ENCODE data around the gene RPRD1B.

DNA sequence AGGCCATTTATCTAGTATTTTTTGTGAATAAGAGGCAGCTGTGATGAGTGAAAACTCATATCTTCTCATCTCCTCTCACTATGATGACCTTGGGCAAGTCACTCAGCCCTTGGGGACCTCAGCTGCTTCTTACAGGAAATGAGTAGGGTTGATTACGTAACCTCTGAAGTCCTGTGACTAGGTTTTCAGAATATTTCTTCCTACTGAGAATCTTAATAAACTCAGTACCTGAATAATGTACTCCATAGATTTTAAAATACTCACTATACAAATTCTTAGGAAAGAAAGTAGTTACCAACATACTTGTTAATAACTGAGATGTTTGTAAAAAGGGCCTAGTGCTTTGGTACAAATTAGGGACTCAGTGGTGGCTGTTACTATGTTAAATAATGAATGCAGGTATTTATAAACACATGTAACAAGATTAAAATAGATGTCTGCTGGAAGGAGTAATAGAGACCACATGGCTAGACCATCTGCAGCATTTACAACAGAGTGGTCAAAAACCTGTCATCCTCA, 60.9 kb downstream of the RPRD1B start:
- TF ChIP-seq, protein P1, sequence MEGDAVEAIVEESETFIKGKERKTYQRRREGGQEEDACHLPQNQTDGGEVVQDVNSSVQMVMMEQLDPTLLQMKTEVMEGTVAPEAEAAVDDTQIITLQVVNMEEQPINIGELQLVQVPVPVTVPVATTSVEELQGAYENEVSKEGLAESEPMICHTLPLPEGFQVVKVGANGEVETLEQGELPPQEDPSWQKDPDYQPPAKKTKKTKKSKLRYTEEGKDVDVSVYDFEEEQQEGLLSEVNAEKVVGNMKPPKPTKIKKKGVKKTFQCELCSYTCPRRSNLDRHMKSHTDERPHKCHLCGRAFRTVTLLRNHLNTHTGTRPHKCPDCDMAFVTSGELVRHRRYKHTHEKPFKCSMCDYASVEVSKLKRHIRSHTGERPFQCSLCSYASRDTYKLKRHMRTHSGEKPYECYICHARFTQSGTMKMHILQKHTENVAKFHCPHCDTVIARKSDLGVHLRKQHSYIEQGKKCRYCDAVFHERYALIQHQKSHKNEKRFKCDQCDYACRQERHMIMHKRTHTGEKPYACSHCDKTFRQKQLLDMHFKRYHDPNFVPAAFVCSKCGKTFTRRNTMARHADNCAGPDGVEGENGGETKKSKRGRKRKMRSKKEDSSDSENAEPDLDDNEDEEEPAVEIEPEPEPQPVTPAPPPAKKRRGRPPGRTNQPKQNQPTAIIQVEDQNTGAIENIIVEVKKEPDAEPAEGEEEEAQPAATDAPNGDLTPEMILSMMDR (conservative IDR thresholded peaks at IDR 0.05; ENCODE audit: low read length): no peak
- no peak for TF ChIP-seq EZH2phosphoT487 (IDR thresholded peaks at IDR 0.05; ENCODE audit: borderline replicate concordance)
